ENCODE measurements around the gene PIP5KL1. TPM values are rescaled to one million over a fixed set of nuclear protein-coding genes. Genes with fewer than 3 reads are reported as not detected.

Gene PIP5KL1
- total RNA-seq: 0.85 TPM
- long read RNA-seq: 0 reads

GRCh38 chr9:127930231-127931091 lies at the start of gene PIP5KL1:
PIP5KL1 (minus strand) TSS chr9:127930777; CDS start chr9:127930752, 25 bp downstream.
- peak; percentile 87 for DNase-seq
- H3K4me1 ChIP-seq: peaks cover 38% of the 10 kb centered on the region
- TF ChIP-seq CTCF (IDR thresholded peaks at IDR 0.05; ENCODE audit: borderline replicate concordance): no peak
- intact Hi-C loops (cut with micrococcal nuclease): no loop called here
- peaks cover 9% of the 10 kb centered on the region for H3K36me3 ChIP-seq
- H3K27ac ChIP-seq (replicated peaks): no peak within 1 kb of the TSS
- peaks cover 44% of the 10 kb centered on the region for H3K27me3 ChIP-seq (ENCODE audit: low read depth)
- H3K9me3 ChIP-seq (replicated peaks): no peaks in the 10 kb centered on the region
- H3K4me3 ChIP-seq: peak within 1 kb of the TSS; percentile 69

GRCh38 chr9:127980060-127980705 lies 49.6 kb upstream of the PIP5KL1 start:
- Histone ChIP-seq H3K4me1 (peaks cover 82% of the 10 kb centered on the region), H3K4me3 (peak overlapping the region; percentile 91), H3K27me3 (ENCODE audit: low read depth) (no peaks in the 10 kb centered on the region), H3K36me3 (no peaks in the 10 kb centered on the region), H3K27ac (replicated peaks) (peak overlapping the region; percentile 95), H3K9me3 (replicated peaks) (no peaks in the 10 kb centered on the region)
- TF ChIP-seq CTCF (IDR thresholded peaks at IDR 0.05; ENCODE audit: borderline replicate concordance): no peak
- intact Hi-C loops (cut with micrococcal nuclease): no loop called here
- no peak for DNase-seq

GRCh38 chr9:127979333-127980059 lies 48.9 kb upstream of the PIP5KL1 start:
- intact Hi-C loops (cut with micrococcal nuclease): no loop called here
- no peak for TF ChIP-seq CTCF (IDR thresholded peaks at IDR 0.05; ENCODE audit: borderline replicate concordance)
- H3K4me1 ChIP-seq: peaks cover 89% of the 10 kb centered on the region
- no peaks in the 10 kb centered on the region for H3K27me3 ChIP-seq (ENCODE audit: low read depth)
- H3K4me3 ChIP-seq: peak overlapping the region; percentile 91
- DNase-seq: peak; percentile 57
- no peaks in the 10 kb centered on the region for H3K36me3 ChIP-seq
- H3K27ac ChIP-seq (replicated peaks): peak overlapping the region; percentile 95
- H3K9me3 ChIP-seq (replicated peaks): no peaks in the 10 kb centered on the region

GRCh38 chr9:127979015-127979332 lies 48.4 kb upstream of the PIP5KL1 start:
- H3K4me1 ChIP-seq: peaks cover 92% of the 10 kb centered on the region
- DNase-seq: no peak
- H3K27ac ChIP-seq (replicated peaks): peak overlapping the region; percentile 95
- no peaks in the 10 kb centered on the region for H3K9me3 ChIP-seq (replicated peaks)
- peak overlapping the region; percentile 91 for H3K4me3 ChIP-seq
- H3K27me3 ChIP-seq (ENCODE audit: low read depth): no peaks in the 10 kb centered on the region
- no peaks in the 10 kb centered on the region for H3K36me3 ChIP-seq
- intact Hi-C loops (cut with micrococcal nuclease): no loop called here
- no peak for TF ChIP-seq CTCF (IDR thresholded peaks at IDR 0.05; ENCODE audit: borderline replicate concordance)

- Histone ChIP-seq H3K27me3 (ENCODE audit: low read depth) (no peaks in the 10 kb centered on the region), H3K27ac (replicated peaks) (peak overlapping the region; percentile 95), H3K4me3 (peak overlapping the region; percentile 91), H3K4me1 (peaks cover 92% of the 10 kb centered on the region), H3K9me3 (replicated peaks) (no peaks in the 10 kb centered on the region), H3K36me3 (no peaks in the 10 kb centered on the region)
- peak; percentile 70 for DNase-seq
- peak; percentile 29 for TF ChIP-seq CTCF (IDR thresholded peaks at IDR 0.05; ENCODE audit: borderline replicate concordance)
- intact Hi-C loops (cut with micrococcal nuclease): no loop called here
Observed at GRCh38 chr9:127977884-127978647, 47.5 kb upstream of the PIP5KL1 start.
